GM21515 (cell line): ENCODE data around the gene ZNF444.
"Not testable (repeated sequence)": the region's sequence is repeated elsewhere in the genome, so short reads cannot be mapped to it uniquely, and the experiment has no call there.

Experiments
- ATAC-seq: cut with Tn5 transposase; IDR thresholded peaks from one replicate; pipeline ENCODE4 v1.9.1; 2021; ENCODE audit not compliant: unreplicated experiment

ZNF444 gene

DNA sequence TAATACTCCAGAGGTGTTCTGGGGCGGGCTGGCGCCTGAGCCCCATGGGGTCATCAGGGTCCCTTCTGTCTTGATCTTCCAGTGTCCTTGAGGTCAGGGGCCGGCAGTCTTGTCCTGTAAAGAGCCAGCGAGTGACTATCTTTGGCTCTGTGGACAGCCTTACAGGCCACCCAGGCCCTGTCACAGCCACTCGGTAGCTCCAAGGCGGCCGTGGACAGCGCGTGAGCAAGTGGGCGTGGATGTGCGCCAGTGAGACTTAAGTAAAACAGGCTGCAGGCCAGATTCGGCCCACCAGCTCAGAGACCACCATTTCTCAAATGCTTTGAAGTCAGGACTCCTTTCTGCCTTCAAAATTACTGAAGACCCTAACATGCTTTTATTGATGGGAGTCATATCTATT lies 3.7 kb downstream of the ZNF444 start:
- no peak for ATAC-seq

DNA sequence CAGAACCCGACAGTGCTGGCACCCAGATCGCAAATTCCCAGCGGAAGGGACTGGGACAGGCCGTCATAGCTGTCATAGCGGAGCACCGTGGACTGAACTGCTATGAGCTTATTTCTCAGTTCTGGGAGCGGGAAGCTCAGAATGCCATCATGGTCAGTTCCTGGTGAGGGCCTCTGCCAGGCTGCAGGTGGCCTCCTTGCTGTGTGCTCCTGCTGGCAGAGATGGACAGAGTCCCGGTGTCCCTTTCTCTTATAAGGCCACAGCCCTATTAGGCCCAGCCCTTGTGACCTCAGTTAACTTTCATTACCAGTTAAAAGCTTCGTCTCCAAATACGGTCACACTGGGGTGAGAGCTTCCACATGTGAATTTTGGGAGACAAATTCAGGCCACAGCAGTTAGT lies 4.6 kb downstream of the ZNF444 start:
- ATAC-seq = no peak

DNA sequence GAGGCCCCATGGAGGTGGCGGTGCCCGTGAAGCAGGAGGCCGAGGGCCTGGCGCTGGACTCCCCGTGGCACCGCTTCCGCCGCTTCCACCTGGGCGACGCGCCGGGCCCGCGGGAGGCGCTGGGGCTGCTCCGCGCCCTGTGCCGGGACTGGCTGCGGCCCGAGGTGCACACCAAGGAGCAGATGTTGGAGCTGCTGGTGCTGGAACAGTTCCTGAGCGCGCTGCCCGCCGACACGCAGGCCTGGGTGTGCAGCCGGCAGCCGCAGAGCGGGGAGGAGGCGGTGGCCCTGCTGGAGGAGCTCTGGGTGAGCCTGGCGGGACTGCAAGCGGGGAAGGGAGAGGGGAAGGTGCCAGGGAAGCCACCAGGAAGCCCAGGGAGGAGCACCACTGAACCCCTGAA lies 5.8 kb downstream of the ZNF444 start:
- no peak for ATAC-seq

DNA sequence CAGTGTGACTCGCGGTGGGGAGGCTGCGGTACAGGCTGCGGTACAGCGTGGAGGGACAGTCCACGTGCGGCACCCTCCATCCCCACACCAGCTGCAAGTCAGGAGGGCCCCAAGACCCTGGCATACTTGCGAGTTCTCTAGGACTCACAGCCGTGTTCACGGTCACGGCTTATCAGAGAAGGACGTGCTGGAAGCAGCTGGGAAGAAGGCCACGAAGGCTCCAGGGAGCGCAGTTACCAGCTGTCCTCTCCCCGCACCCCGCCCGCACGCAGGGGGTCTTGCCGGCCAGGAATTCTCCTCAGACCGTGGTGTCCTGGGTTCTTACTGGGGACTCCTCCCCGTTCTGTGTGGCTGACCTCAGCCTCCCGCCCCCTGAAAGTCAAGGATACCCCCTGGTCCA lies 6.2 kb downstream of the ZNF444 start:
- ATAC-seq = no peak

DNA sequence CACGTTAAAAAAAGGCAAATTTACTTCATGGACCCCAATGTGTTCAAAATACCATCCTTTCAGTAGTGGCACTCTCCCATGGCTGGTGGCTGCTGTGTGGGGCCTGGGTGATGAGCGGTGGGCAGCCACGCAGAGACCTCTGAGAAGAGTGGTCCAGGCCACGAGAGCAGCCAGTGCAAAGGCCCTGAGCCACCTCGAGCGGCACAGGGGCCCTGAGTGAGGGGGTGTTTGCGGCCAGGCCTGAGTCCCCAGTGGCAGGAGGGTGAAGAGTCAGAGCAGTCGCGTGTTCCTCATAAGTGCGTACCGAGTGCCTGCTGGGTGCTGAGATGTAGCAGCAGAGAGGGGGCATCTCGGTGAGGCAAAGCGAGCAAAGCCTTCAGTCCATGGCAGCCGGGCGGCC lies 7.0 kb downstream of the ZNF444 start:
- no peak for ATAC-seq

DNA sequence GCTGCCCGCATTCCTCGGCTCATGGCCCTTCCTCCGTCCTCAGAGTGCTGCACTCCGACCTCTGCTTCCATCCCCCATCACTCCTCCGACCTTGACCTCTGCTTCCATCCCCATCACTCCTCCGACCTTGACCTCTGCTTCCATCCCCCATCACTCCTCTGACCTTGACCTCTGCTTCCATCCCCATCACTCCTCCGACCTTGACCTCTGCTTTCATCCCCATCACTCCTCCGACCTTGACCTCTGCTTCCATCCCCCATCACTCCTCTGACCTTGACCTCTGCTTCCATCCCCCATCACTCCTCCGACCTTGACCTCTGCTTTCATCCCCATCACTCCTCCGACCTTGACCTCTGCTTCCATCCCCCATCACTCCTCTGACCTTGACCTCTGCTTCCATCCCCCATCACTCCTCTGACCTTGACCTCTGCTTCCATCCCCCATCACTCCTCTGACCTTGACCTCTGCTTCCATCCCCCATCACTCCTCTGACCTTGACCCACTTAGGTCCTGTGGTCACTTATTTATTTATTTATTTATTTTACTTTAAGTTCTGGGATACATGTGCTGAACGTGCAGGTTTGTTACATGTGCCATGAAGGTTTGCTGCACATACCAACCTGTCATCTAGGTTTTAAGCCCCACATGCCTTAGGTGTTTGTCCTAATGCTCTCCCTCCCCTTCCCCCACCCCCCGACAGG lies 8.0 kb downstream of the ZNF444 start:
- ATAC-seq = not testable (repeated sequence)

DNA sequence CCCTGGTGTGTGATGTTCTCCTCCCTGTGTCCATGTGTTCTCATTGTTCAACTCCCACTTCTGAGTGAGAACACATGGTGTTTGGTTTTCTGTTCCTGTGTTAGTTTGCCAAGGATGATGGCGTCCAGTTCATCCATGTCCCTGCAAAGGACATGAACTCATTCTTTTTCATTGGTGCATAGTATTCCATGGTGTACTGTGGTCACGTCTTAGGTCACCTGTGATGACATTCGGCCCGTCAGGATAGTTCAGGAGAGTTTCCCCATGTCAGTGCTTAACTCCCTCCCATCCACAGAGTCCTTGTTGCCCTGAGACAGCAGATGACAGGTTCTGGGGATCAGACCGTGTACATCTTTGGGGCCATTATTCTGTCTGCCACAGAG lies 8.6 kb downstream of the ZNF444 start:
- ATAC-seq = no peak

DNA sequence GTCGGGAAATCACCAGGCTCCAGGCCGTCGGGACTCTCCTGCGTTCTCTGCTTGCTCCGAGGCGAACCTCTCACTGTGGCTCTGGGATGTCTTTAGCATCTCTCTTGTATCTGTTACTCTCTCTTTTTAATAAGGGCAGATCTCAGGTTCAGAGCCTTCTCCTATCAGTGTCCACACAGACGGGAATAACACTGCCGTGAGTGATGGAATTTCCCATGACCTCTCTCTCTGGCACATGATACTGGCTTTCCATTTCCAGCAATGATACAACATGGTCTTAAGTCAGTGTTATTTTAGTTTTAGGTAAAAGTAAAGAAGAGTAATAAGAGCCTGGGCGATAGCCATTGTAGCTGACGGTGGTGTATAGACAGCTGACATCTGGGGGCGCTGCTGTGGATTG lies 9.3 kb downstream of the ZNF444 start:
- ATAC-seq = no peak

DNA sequence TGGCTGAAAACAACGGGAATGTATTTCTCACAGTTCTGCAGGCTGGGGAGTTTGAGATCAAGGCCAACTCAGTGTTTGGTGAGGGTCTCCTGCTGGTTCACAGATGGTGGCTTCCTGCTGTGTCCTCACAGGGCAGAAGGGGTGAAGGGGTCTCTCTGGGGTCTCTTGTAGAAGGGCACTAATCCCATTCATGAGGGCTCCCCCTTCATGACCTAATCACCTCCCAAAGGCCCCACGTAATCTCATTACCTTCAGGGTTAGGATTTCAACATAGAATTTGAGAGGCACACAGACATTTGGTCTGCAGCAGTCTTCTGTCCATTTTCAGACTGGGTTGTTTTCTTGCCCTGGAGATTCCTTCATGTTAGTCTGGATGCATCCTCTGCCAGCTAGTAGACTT lies 11.6 kb downstream of the ZNF444 start:
- no peak for ATAC-seq

DNA sequence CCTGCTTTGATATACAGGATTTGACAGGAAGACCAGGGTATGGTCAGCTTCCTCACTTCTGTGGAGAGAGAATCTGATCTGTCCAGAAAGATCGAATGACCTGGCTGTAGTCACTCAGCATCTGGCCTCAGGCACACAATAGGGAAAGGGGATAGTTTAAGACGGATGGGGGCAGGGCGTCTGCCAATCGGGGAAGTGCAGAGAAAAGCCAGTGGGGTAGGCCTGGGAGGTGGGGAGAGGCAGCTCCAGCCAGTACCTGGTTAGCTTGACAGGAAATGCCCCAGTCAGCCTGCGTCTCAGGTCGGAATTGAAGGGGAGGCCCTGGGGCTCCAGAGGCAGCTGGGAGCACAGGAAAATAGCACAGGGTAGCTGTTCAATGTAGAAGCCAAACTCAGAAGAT lies 12.4 kb downstream of the ZNF444 start:
- no peak for ATAC-seq

DNA sequence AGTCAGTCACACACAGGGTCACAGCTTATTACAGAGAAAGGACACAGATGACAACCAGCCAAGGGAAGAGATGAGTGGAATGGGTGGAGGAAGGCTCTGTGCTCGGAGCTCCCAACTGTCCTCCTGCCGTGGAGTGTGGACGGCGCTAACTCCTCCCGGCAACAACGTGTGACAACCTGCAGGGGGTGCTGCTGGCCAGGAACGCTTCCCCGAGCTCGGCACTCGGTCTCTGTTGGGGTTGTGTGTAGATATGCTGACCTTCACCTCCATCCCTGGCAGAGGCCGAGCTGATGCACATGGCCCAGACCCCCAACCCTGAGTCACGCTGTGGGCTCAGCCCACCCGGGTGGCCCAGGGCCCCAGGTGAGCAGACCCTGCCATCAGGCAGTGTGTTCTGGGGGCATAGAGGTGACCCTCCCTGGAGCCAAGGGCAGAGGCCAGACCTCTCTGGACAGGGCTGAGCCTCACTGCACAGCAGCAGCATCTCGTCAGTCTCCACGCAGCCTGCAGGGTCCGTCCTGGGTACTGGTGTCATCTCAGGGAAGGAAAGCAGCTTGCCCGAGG lies 14.1 kb downstream of the ZNF444 start:
- ATAC-seq = no peak

DNA sequence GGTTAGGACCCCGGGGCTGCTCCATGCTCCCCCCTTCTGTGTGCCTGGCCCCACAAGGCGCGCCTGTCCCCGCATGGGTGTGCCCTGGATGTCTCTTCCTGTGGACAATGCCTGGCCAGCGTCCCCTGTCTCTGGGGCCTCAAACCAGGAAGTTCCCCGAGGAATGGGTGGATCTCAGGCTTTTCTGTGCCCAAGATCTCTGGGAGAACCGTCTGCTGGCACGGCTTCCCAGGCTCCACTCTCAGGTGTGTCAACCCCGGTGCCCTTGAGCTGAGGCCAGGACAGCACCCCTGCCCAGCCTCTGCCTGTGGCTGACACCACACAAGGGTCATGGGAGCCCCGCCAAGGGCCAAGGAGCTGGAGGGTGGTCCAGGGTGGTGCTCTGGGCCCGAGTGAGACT lies 15.7 kb downstream of the ZNF444 start:
- no peak for ATAC-seq

DNA sequence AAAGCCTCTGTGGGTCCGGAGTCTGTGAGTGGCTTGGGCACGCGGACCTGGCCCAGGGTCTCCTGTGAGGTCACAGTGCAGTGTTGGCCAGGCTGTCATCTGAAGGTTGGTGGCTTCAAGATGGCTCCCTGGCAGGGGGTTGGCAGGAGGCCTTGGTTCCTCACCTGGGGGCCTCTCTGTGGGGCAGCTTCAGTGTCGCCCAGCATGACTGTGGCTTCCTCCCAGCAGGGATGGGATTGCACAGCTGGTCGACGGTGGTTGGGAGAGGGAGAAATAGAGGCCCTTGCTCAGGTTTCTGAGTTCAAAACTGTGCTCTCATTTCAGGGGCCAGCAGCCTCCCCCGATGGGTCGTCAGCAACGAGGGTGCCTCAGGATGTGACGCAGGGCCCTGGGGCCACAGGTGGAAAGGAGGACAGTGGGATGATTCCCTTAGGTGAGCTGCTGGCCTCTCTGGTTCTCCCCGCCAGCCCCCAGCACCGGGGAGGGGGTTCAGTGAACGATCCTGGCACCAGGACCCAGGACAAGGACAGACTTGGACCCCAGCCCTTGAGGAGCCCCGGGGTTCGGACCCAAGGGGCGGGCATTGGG lies 17.2 kb downstream of the ZNF444 start:
- no peak for ATAC-seq

DNA sequence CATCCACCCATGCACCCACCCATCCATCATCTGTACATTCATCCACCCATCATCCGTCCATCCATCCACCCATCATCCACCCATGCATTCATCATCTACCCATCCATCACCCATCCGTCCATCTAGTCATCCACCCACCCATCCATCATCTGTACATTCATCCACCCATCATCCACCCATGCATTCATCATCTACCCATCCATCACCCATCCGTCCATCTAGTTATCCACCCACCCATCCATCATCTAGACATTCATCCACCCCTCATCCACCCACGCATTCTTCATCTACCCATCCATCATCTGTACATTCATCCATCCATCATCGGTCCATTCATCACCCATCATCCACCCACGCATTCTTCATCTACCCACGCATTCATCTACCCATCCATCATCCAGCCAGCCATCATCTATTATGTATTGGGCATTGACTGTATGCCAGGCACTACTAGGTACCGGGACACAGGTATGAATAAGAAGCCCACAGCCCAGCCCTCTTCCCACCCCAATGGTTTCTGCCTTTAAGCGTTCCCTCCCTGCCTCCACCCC lies 18.0 kb downstream of the ZNF444 start:
- no peak for ATAC-seq

DNA sequence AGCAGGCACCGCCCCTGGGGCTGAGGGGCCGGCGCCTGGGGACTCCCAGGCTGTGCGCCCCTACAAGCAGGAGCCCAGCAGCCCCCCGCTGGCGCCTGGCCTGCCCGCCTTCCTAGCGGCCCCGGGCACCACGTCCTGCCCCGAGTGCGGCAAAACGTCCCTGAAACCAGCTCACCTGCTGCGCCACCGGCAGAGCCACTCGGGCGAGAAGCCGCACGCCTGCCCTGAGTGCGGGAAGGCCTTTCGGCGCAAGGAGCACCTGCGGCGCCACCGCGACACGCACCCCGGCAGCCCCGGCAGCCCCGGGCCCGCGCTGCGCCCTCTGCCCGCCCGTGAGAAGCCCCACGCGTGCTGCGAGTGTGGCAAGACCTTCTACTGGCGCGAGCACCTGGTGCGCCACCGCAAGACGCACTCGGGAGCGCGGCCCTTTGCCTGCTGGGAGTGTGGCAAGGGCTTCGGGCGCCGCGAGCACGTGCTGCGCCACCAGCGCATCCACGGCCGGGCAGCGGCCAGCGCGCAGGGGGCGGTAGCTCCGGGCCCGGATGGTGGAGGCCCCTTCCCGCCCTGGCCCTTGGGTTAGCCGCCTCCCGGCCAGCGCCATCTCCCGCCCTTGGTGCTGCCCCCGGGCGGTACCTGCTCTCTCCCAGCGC lies 18.7 kb downstream of the ZNF444 start:
- no peak for ATAC-seq

DNA sequence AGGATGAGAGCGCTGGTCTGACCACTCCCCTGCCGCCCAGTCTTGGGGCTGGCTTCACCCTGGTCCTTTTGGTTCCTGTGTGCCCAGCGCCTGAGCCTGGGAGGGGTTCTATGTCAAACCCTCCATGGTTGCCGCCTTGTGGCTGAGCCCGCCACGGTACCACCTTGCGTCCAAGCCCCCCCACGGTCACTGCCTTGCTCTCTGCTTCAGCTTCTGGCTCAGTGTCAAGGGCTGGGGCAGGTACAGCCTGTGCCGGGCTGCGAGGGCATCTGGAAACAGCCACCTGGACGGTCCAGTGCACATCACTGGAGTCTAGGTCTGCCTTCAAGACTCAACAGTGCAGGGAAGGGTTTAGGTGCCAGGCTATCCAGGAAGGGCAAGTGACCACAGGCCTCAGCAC lies 20.4 kb downstream of the ZNF444 start:
- no peak for ATAC-seq

DNA sequence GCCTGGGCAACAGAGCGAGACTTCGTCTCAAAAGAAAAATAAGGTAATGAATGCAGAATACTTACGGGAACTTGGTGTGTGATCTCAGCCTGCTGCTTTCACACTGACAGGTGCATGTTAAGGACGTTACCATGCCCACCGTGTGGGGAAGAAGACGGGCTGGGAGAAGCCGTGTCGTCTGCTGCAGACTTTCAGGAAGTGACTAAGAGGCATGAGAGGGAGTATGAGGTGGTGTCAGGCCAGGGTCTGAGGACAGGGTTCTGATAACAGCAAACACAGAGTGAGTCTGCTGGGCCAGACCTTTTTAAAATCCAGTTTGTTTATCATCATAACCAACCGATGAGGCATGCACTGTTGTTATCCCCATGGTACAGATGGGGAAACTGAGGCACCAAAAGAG lies 21.2 kb downstream of the ZNF444 start:
- no peak for ATAC-seq

DNA sequence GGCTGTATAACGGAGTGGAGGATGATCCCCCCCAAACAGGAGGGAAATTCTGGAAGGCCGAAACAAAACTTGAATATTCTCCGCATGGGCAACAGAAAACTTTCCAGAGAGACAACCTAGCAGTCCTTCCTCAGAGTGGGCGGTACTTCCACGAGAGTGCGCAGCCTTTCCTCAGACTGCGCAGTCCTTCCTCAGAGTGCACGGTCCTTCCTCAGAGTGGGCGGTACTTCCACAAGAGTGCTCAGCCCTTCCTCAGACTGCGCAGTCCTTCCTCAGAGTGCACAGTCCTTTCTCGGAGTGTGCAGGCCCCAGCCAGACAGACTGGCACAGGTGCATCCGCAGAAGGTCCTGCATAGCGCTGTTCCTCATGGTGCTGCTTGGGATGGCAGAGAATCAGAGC lies 22.0 kb downstream of the ZNF444 start:
- no peak for ATAC-seq

DNA sequence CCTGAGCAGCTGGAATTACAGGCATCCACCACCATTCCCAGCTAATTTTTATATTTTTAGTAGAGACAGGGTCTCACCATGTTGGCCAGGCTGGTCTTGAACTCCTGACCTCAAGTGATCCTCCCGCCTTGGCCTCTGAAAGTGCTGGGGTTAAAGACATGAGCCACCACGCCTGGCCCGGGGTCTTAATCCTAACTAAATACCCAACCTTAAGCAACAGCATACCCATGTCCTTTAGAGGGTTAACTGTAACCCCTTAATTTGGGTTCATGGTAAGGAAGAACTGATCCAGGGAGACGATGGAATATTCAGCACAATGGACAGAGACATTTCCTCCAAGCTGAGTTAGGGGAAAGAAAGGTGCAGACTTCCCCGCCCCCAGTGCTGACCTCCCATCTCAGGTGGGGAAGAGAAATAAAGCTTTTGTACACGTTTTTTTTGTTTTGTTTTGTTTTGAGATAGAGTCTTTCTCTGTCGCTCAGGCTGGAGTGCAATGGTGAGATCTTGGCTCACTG lies 26.0 kb downstream of the ZNF444 start:
- ATAC-seq = no peak

DNA sequence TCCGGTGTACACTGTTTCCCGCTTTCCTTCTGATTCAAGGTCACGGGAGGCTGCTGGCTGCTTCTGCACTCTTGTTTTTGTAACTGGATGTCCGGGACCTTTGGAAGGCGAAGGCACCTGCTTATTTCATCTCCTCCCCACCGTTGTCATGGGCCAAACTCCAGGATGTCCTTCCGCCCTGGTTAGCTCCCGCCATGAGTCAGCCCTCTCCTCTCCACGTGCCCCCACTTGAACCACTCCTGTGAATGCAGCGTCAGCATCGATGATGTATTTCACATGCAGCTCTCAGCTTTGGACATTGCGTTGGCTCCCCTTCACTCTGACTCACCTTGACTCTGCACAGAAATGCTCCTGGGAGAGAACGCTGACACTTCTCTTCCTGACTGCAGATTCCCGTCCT lies 29.2 kb downstream of the ZNF444 start:
- no peak for ATAC-seq

DNA sequence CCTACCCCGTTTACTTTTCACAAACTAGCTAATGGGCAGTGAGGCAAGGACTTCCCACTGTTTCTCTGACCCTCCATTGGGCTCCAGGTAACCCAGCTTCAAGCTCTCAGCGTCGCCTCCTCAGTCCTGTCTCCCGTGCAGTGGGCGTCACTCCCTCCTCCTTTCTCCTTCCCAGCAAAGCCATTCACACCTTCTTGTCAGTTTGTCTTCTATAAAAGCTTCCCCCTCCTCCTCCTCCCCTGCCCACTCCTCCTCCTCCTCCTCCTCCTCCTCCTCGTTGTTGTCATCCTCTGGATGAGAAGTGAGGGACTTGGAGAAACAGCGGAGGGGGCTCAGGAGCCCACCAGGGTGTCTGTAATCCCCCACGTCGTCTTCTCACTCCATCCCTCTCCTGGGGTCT lies 33.0 kb downstream of the ZNF444 start:
- ATAC-seq = no peak

DNA sequence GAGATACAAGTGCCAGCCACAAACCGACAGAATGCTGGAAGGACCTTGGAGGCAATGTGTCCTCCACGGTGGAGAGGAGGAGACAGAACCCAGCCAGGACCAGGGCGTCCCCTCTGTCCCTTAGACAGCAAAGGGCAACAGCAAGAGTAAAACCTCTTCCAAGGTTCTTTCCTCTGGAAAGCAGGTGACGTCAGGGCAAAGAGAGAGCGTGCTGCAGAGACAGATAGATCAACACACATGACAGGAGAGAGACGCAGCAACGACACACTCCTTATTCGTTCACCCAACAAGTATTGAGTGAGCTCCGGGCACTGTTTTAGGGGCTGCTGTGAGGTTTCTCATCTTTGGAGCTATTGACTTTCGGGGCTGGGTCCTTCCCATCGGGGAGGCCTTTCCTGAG lies 33.5 kb downstream of the ZNF444 start:
- ATAC-seq = no peak
